Measurements from ENCODE around the gene FBXL17.

Gene FBXL17

GRCh38 chr5:107958432-107958831, 423.5 kb downstream of the FBXL17 start:
- no peak for DNase-seq (ENCODE audit: low read depth in 4 of 4, low spot score in 1 of 4)

- DNase-seq (ENCODE audit: low read depth in 4 of 4, low spot score in 1 of 4): no peak
Observed at GRCh38 chr5:107957051-107957450, 424.8 kb downstream of the FBXL17 start.

DNA sequence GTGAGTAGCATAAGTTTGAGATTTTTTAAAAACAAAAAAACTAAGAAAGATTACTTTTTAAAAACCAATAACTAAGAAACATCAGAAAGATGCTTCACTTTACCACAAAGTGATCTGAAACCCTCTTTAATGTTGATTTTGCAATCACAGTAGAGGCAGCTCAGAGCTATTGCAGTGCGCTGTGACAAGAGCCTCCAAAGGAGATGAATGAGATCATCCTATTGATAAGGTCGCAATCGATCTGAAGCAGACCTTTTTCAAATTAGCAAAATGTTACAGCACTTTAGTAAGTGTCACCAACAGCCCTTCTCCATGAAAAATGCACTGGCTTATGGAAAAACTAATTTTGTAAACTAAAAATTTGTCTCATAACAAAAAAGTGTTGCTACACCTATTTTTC, 426.6 kb downstream of the FBXL17 start:
- no peak for DNase-seq (ENCODE audit: low read depth in 4 of 4, low spot score in 1 of 4)

DNA sequence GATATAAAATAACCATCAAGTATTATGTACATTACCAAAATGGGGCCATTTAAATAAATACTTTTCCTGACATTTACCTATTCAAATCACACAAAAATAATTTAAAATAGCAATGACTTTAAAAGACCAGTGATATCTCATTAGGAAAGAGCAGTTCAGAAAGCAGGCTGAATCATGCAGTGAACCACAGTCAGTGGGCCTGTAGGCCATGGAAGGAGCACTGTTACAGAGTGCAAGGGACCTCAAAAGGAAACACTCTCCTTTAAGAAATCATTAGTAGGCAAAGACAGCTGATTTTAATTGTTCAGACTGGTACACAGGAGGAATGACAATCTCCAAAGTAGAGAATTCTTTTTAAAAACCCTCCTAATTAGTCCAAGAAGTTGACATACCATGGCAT, 427.6 kb downstream of the FBXL17 start:
- DNase-seq (ENCODE audit: low read depth in 4 of 4, low spot score in 1 of 4): no peak

DNA sequence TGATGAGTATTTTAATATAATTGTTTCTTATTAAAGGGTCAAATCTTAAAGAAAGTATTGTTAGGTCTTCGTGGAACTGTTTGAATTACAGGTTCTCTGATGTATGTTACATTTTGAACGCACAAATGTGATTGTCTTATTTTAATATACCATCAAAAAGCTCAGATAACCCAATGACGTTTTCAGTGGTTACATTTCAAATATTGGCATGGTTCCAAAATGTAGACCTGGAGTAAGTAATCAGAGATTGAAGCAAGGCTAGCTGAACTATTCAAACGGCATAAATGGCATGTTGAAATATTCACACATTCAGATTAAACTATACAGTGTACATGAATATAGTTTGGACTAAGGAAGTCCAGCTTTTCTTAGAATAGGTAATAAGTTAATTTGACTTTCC, 429.4 kb downstream of the FBXL17 start:
- no peak for DNase-seq (ENCODE audit: low read depth in 4 of 4, low spot score in 1 of 4)

DNA sequence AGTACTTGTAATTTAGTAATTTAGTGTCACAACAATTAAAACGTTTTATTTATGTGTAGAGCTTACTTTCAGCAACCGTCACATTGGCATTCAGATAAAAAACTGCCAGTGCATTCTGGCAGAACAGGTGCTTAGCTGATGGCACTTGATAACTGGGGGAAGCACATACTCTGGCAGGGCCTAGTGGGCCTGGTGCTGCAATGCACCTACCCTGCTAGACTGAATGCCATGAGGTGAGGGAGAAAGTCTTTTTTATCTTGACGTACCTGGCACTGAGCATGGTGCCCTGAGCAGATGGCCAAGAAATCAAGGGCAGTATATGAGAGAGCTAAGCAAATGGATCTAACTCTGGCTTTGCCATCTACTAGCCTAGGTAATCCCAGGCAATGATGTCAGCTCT, 430.6 kb downstream of the FBXL17 start:
- no peak for DNase-seq (ENCODE audit: low read depth in 4 of 4, low spot score in 1 of 4)

GRCh38 chr5:107950776-107951175, 431.1 kb downstream of the FBXL17 start:
- DNase-seq (ENCODE audit: low read depth in 4 of 4, low spot score in 1 of 4): no peak

GRCh38 chr5:107949688-107950341, 432.1 kb downstream of the FBXL17 start:
- no peak for DNase-seq (ENCODE audit: low read depth in 4 of 4, low spot score in 1 of 4)

- DNase-seq (ENCODE audit: low read depth in 4 of 4, low spot score in 1 of 4): no peak
Observed at GRCh38 chr5:107948377-107948776, 433.5 kb downstream of the FBXL17 start.

DNA sequence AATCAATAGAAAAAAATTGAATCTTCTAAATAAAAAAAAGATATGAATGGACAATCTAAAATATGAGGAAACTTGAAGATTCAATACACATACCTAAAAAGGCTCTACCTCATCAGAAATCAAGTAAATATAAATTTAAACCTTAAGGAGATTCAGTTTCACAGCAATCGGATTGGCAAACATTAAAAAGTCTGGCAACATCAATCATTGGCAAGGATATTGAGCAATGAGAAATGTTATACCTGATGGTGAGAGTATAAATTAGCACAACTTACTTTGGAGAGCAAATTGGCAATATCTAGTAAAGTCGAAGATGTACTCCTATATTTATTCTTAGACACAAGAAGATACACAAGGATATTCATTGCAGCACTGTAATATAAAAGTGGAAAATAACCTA, 436.8 kb downstream of the FBXL17 start:
- no peak for DNase-seq (ENCODE audit: low read depth in 4 of 4, low spot score in 1 of 4)

DNA sequence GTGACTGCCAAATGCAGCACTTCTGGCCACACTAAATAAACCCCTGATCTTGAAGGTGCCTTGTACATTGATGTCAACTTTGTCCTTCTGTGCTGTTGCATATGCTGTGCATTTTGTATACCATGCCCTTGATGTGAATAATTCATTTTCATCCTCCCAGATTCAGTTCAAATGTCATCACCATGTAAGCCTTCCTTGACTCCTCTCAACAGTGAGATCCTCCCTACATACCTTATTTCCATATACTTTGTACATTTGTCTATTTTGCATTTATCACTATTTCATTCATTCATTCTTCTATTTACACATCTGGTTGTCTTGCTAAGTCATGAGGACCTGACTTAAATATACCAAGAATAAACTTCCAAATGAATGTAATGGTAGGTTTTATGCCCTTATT, 438.0 kb downstream of the FBXL17 start:
- DNase-seq (ENCODE audit: low read depth in 4 of 4, low spot score in 1 of 4): no peak

- no peak for DNase-seq (ENCODE audit: low read depth in 4 of 4, low spot score in 1 of 4)
Observed at GRCh38 chr5:107941036-107941435, 440.9 kb downstream of the FBXL17 start.

GRCh38 chr5:107937651-107938355, 444.1 kb downstream of the FBXL17 start:
- DNase-seq (ENCODE audit: low read depth in 4 of 4, low spot score in 1 of 4): no peak

- DNase-seq (ENCODE audit: low read depth in 4 of 4, low spot score in 1 of 4): no peak
Observed at GRCh38 chr5:107937204-107937603, 444.7 kb downstream of the FBXL17 start.

DNA sequence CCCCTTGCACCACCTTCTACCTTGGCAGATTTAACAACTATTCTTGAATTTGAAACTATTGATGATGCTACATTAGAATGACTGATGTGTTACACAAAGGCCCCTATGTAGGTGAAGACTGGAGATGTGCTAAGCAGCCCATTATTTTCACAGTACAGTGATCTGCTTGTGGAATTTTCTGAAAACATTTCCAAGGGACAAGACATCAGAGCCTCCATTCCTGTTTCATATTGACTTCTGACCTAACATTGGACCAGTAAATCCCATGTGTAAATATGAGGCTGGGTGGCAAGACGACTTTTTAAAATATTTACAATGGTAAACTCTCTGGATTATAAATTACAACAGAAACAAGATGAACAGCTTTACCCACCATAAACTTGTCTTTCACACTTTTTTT, 445.4 kb downstream of the FBXL17 start:
- DNase-seq (ENCODE audit: low read depth in 4 of 4, low spot score in 1 of 4): no peak

GRCh38 chr5:107935645-107936044, 446.3 kb downstream of the FBXL17 start:
- DNase-seq (ENCODE audit: low read depth in 4 of 4, low spot score in 1 of 4): no peak

DNA sequence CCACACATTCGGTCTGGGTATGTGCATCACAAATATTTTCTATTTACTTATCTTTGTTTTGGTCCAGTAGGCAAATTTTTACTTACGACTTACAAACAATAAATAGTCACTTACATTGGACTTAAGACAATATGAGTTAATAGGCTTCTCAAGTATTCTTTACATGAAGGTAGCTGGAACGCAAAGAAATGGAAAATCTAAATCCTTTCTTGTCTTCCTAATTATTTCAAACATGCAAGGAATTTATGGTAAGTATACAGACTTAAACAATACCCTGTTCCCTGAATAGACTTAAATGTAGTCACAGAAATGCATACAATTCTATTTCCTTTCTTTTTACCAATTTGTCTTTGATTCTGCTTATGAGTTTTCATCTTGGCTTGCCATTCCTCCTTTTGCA, 448.6 kb downstream of the FBXL17 start:
- no peak for DNase-seq (ENCODE audit: low read depth in 4 of 4, low spot score in 1 of 4)

DNA sequence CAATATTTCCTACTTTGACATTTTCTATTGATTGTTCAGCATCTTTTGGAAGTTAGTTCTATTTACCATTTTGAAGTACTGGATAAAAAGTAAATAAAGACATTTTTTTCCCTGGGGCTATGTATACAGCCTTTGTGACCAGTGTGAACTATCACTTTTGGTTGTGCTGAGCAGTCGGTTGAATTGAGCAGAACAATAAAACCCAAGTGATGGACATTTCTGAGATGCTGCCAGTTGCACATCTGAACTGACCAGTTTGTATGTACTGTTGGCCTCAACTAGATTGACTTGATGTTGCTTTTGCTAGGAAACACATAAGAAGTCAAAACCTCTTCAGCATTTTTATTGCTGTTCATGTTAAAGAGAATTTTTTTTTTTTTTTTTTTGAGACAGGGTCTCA, 451.0 kb downstream of the FBXL17 start:
- no peak for DNase-seq (ENCODE audit: low read depth in 4 of 4, low spot score in 1 of 4)

- DNase-seq (ENCODE audit: low read depth in 4 of 4, low spot score in 1 of 4): no peak
Observed at GRCh38 chr5:107930092-107930491, 451.8 kb downstream of the FBXL17 start.

GRCh38 chr5:107929080-107929479, 452.8 kb downstream of the FBXL17 start:
- no peak for DNase-seq (ENCODE audit: low read depth in 4 of 4, low spot score in 1 of 4)

- DNase-seq (ENCODE audit: low read depth in 4 of 4, low spot score in 1 of 4): no peak
Observed at GRCh38 chr5:107926121-107926520, 455.8 kb downstream of the FBXL17 start.

DNA sequence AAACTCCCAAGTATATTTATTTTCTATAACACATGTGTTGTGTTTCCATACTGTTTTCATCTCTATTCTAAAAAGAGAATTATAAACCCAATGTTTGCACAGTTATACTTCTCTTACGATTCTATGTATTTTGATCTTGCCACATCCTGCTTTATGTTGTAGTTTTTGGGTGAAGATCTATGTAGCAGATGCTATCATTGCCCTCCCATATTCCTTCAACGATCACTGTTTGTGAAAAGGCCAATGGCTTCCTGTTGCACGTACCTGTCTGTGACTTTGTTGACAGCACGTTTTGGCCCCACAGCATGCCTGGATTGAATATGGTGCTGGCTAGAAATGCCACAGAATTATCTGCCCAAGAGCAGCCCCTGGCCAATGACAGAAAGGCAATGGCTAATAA, 456.7 kb downstream of the FBXL17 start:
- DNase-seq (ENCODE audit: low read depth in 4 of 4, low spot score in 1 of 4): no peak

DNA sequence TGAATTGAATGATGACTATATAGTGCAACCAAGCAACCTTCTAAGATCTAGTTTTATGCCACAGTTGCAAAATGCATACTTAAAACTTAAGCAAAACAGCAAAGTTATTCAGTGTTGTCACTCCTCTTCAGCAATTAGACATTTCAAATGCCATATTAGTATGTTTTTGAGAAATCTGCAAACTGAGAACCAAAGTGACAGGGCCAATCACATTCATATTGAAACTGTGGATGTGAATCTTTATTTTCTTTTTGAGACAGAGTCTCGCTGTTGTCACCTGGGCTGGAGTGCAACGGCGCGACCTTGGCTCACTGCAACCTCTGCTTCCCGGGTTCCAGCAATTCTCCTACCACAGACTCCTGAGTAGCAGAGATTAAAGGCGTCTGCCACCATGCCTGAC, 461.9 kb downstream of the FBXL17 start:
- DNase-seq (ENCODE audit: low read depth in 4 of 4, low spot score in 1 of 4): no peak

Measured in stimulated activated CD4-positive, alpha-beta T cell treated with anti-CD3 and anti-CD28 coated beads, Interleukin-1b, Interleukin-23, amount 100 ng/mL, for 24 hours (primary cell).